ENCODE results near the gene NRK. TPM values are rescaled to one million over a fixed set of nuclear protein-coding genes. Genes with fewer than 3 reads are reported as not detected.
"Not testable (repeated sequence)": the region's sequence is repeated elsewhere in the genome, so short reads cannot be mapped to it uniquely, and the experiment has no call there.

NRK gene
- not detected for polyA plus RNA-seq (2013, experiment 1 of 4)
- 0.23 TPM for polyA plus RNA-seq (2013, experiment 2 of 4)
- 0.27 TPM for polyA plus RNA-seq (2013, experiment 3 of 4)
- polyA plus RNA-seq (2013, experiment 4 of 4) = 0.24 TPM

- Histone ChIP-seq H3K9me3 (ENCODE audit: control insufficient read depth, low read length) (no peaks in the 10 kb centered on the region), H3K4me3 (ENCODE audit: insufficient read depth, low read depth, low read length) (peak within 1 kb of the TSS; percentile 23), H3K4me1 (ENCODE audit: control insufficient read depth, insufficient read depth, low read length) (no peaks in the 10 kb centered on the region), H3K27ac (ENCODE audit: insufficient read depth, low read depth, low read length, poor library complexity, severe bottlenecking) (no peak within 1 kb of the TSS), H3K36me3 (ENCODE audit: control insufficient read depth, insufficient read depth, low read length) (no peaks in the 10 kb centered on the region), H3K27me3 (ENCODE audit: control insufficient read depth, insufficient read depth, low read length, poor library complexity, severe bottlenecking) (peaks cover 49% of the 10 kb centered on the region)
- 0 to 1% methylated on average over 72 to 76 of the region's 76 CpGs for WGBS, 2 experiments
These were observed at the start of gene NRK for GRCh38 chrX:105822138-105823091. TSS of gene NRK (plus strand) at chrX:105822539. CDS start at chrX:105822846, 307 bp downstream.

GRCh38 chrX:105773801-105774200 is 48.5 kb upstream of the NRK start:
- H3K27ac ChIP-seq (ENCODE audit: insufficient read depth, low read depth, low read length, poor library complexity, severe bottlenecking) = no peak overlapping the region
- H3K4me1 ChIP-seq (ENCODE audit: control insufficient read depth, insufficient read depth, low read length) = no peaks in the 10 kb centered on the region
- H3K27me3 ChIP-seq (ENCODE audit: control insufficient read depth, insufficient read depth, low read length, poor library complexity, severe bottlenecking) = no peaks in the 10 kb centered on the region
- no peaks in the 10 kb centered on the region for H3K36me3 ChIP-seq (ENCODE audit: control insufficient read depth, insufficient read depth, low read length)
- no peak overlapping the region for H3K4me3 ChIP-seq (ENCODE audit: insufficient read depth, low read depth, low read length)
- no peaks in the 10 kb centered on the region for H3K9me3 ChIP-seq (ENCODE audit: control insufficient read depth, low read length)

GRCh38 chrX:105775679-105776078 is 46.7 kb upstream of the NRK start:
- Histone ChIP-seq H3K4me3 (ENCODE audit: insufficient read depth, low read depth, low read length) (no peak overlapping the region), H3K27me3 (ENCODE audit: control insufficient read depth, insufficient read depth, low read length, poor library complexity, severe bottlenecking) (no peaks in the 10 kb centered on the region), H3K36me3 (ENCODE audit: control insufficient read depth, insufficient read depth, low read length) (no peaks in the 10 kb centered on the region), H3K4me1 (ENCODE audit: control insufficient read depth, insufficient read depth, low read length) (no peaks in the 10 kb centered on the region), H3K9me3 (ENCODE audit: control insufficient read depth, low read length) (no peaks in the 10 kb centered on the region), H3K27ac (ENCODE audit: insufficient read depth, low read depth, low read length, poor library complexity, severe bottlenecking) (no peak overlapping the region)
- WGBS, 2 experiments = 97% methylated on average over 3 of the region's 3 CpGs; no CpG with 5 or more reads in 1 of the 2 experiments

- no peak overlapping the region for H3K4me3 ChIP-seq (ENCODE audit: insufficient read depth, low read depth, low read length)
- no peaks in the 10 kb centered on the region for H3K4me1 ChIP-seq (ENCODE audit: control insufficient read depth, insufficient read depth, low read length)
- no peak overlapping the region for H3K27ac ChIP-seq (ENCODE audit: insufficient read depth, low read depth, low read length, poor library complexity, severe bottlenecking)
- H3K36me3 ChIP-seq (ENCODE audit: control insufficient read depth, insufficient read depth, low read length) = no peaks in the 10 kb centered on the region
- no peaks in the 10 kb centered on the region for H3K9me3 ChIP-seq (ENCODE audit: control insufficient read depth, low read length)
- no peaks in the 10 kb centered on the region for H3K27me3 ChIP-seq (ENCODE audit: control insufficient read depth, insufficient read depth, low read length, poor library complexity, severe bottlenecking)
- WGBS, 2 experiments = 83 to 94% methylated on average over 1 of the region's 1 CpG
These were observed 40.5 kb upstream of the NRK start for GRCh38 chrX:105781804-105782203.

GRCh38 chrX:105796877-105797276 is 25.5 kb upstream of the NRK start:
- H3K36me3 ChIP-seq (ENCODE audit: control insufficient read depth, insufficient read depth, low read length); H3K27me3 ChIP-seq (ENCODE audit: control insufficient read depth, insufficient read depth, low read length, poor library complexity, severe bottlenecking); H3K9me3 ChIP-seq (ENCODE audit: control insufficient read depth, low read length); H3K4me3 ChIP-seq (ENCODE audit: insufficient read depth, low read depth, low read length); H3K27ac ChIP-seq (ENCODE audit: insufficient read depth, low read depth, low read length, poor library complexity, severe bottlenecking); H3K4me1 ChIP-seq (ENCODE audit: control insufficient read depth, insufficient read depth, low read length): not testable (repeated sequence)
- WGBS, 2 experiments = 83 to 86% methylated on average over 25 to 26 of the region's 26 CpGs

- Histone ChIP-seq H3K27me3 (ENCODE audit: control insufficient read depth, insufficient read depth, low read length, poor library complexity, severe bottlenecking) (no peaks in the 10 kb centered on the region), H3K27ac (ENCODE audit: insufficient read depth, low read depth, low read length, poor library complexity, severe bottlenecking) (no peak overlapping the region), H3K9me3 (ENCODE audit: control insufficient read depth, low read length) (no peaks in the 10 kb centered on the region), H3K36me3 (ENCODE audit: control insufficient read depth, insufficient read depth, low read length) (no peaks in the 10 kb centered on the region), H3K4me3 (ENCODE audit: insufficient read depth, low read depth, low read length) (no peak overlapping the region), H3K4me1 (ENCODE audit: control insufficient read depth, insufficient read depth, low read length) (no peaks in the 10 kb centered on the region)
- 78% methylated on average over 1 of the region's 2 CpGs; no CpG with 5 or more reads in 1 of the 2 experiments for WGBS, 2 experiments
These were observed 18.4 kb upstream of the NRK start for GRCh38 chrX:105803891-105804290.

- not testable (repeated sequence) for H3K9me3 ChIP-seq (ENCODE audit: control insufficient read depth, low read length); H3K27me3 ChIP-seq (ENCODE audit: control insufficient read depth, insufficient read depth, low read length, poor library complexity, severe bottlenecking); H3K4me1 ChIP-seq (ENCODE audit: control insufficient read depth, insufficient read depth, low read length); H3K36me3 ChIP-seq (ENCODE audit: control insufficient read depth, insufficient read depth, low read length); H3K27ac ChIP-seq (ENCODE audit: insufficient read depth, low read depth, low read length, poor library complexity, severe bottlenecking); H3K4me3 ChIP-seq (ENCODE audit: insufficient read depth, low read depth, low read length)
These were observed 16.7 kb upstream of the NRK start for GRCh38 chrX:105805655-105806054.

GRCh38 chrX:105816517-105816916 is 5.8 kb upstream of the NRK start:
- Histone ChIP-seq H3K9me3 (ENCODE audit: control insufficient read depth, low read length) (no peaks in the 10 kb centered on the region), H3K27me3 (ENCODE audit: control insufficient read depth, insufficient read depth, low read length, poor library complexity, severe bottlenecking) (peaks cover 18% of the 10 kb centered on the region), H3K4me3 (ENCODE audit: insufficient read depth, low read depth, low read length) (no peak overlapping the region), H3K27ac (ENCODE audit: insufficient read depth, low read depth, low read length, poor library complexity, severe bottlenecking) (no peak overlapping the region), H3K36me3 (ENCODE audit: control insufficient read depth, insufficient read depth, low read length) (no peaks in the 10 kb centered on the region), H3K4me1 (ENCODE audit: control insufficient read depth, insufficient read depth, low read length) (no peaks in the 10 kb centered on the region)
- WGBS, 2 experiments = 78 to 93% methylated on average over 2 of the region's 2 CpGs

- no peaks in the 10 kb centered on the region for H3K9me3 ChIP-seq (ENCODE audit: control insufficient read depth, low read length)
- H3K4me1 ChIP-seq (ENCODE audit: control insufficient read depth, insufficient read depth, low read length) = no peaks in the 10 kb centered on the region
- peaks cover 49% of the 10 kb centered on the region for H3K27me3 ChIP-seq (ENCODE audit: control insufficient read depth, insufficient read depth, low read length, poor library complexity, severe bottlenecking)
- H3K36me3 ChIP-seq (ENCODE audit: control insufficient read depth, insufficient read depth, low read length) = no peaks in the 10 kb centered on the region
- 16 to 22% methylated on average over 5 of the region's 7 CpGs for WGBS, 2 experiments
- no peak overlapping the region for H3K27ac ChIP-seq (ENCODE audit: insufficient read depth, low read depth, low read length, poor library complexity, severe bottlenecking)
- H3K4me3 ChIP-seq (ENCODE audit: insufficient read depth, low read depth, low read length) = no peak overlapping the region
These were observed 2.1 kb upstream of the NRK start for GRCh38 chrX:105820247-105820646.

- no peaks in the 10 kb centered on the region for H3K4me1 ChIP-seq (ENCODE audit: control insufficient read depth, insufficient read depth, low read length)
- H3K27ac ChIP-seq (ENCODE audit: insufficient read depth, low read depth, low read length, poor library complexity, severe bottlenecking) = no peak overlapping the region
- H3K4me3 ChIP-seq (ENCODE audit: insufficient read depth, low read depth, low read length) = peak overlapping the region; percentile 23
- no peaks in the 10 kb centered on the region for H3K9me3 ChIP-seq (ENCODE audit: control insufficient read depth, low read length)
- no peaks in the 10 kb centered on the region for H3K36me3 ChIP-seq (ENCODE audit: control insufficient read depth, insufficient read depth, low read length)
- 1% methylated on average over 28 of the region's 28 CpGs for WGBS, 2 experiments
- H3K27me3 ChIP-seq (ENCODE audit: control insufficient read depth, insufficient read depth, low read length, poor library complexity, severe bottlenecking) = peaks cover 49% of the 10 kb centered on the region
These were observed 743 bp upstream of the NRK start for GRCh38 chrX:105821471-105822121.

Data from ectodermal cell (in vitro differentiated cells).